Panc1 (cell line): ENCODE data around the gene PODNL1. TPM values are rescaled to one million over a fixed set of nuclear protein-coding genes. Genes with fewer than 3 reads are reported as not detected.

ENCODE experiments used
- ATAC-seq: fragments of 200-7000 bp; cut with Tn5 transposase; 2 replicates; pipeline ENCODE4 v1.9.1; 2020; ENCODE audit warnings: mild to moderate bottlenecking, moderate library complexity
- BruUV-seq: library from RNA; stranded (reverse); fragments of 400-500 nt; replicated peaks from 2 replicates; lab custom pipeline; 2021; lab: Mats Ljungman, UMichigan
- CTCF ChIA-PET: fragments of 300-600 bp; sonication (Branson Sonifier 250); formaldehyde crosslinking; loops from one replicate; lab custom pipeline; 2022; ENCODE audit warnings: antibody characterized with exemption; lab: Charles Lee
- POLR2A ChIA-PET: fragments of 300-600 bp; sonication (Branson Sonifier 250); formaldehyde crosslinking; loops from one replicate; lab custom pipeline; 2022; ENCODE audit warnings: antibody characterized with exemption; lab: Charles Lee
- DNase-seq: peaks from one replicate; pipeline ENCODE4 v3.0.0-alpha.2; 2010; ENCODE audit warnings: low read depth, low spot score
- H3K27ac ChIP-seq: 2 replicates; pipeline ENCODE4 v1.5.1; 2011; ENCODE audit warnings: mild to moderate bottlenecking, low read length, inconsistent platforms
- H3K27me3 ChIP-seq: fragments of 200-500 bp; sonication (Bioruptor generic); 2 replicates; pipeline ENCODE4 v1.6.0; 2014; ENCODE audit warnings: low read length, inconsistent platforms; ENCODE audit not compliant: control insufficient read depth, insufficient read depth
- H3K36me3 ChIP-seq: fragments of 200-500 bp; sonication (Bioruptor generic); 2 replicates; pipeline ENCODE4 v1.5.1; 2014; ENCODE audit warnings: inconsistent platforms, mild to moderate bottlenecking, low read length, moderate library complexity; ENCODE audit not compliant: control insufficient read depth, insufficient read depth
- H3K4me1 ChIP-seq: 2 replicates; pipeline ENCODE4 v1.5.1; 2011; ENCODE audit warnings: inconsistent platforms, mild to moderate bottlenecking, low read length, moderate library complexity; ENCODE audit not compliant: control insufficient read depth, insufficient read depth
- H3K4me3 ChIP-seq, 2 experiments: 2 replicates each; pipeline ENCODE4 v1.5.1; 2011 to 2012; ENCODE audit warnings: low read depth in 2 of 2, low read length in 2 of 2, mild to moderate bottlenecking in 2 of 2, inconsistent platforms in 1 of 2, moderate library complexity in 1 of 2
- H3K9me3 ChIP-seq: fragments of 200-500 bp; sonication (Bioruptor generic); 2 replicates; pipeline ENCODE4 v1.5.1; 2014; ENCODE audit warnings: low read depth, mild to moderate bottlenecking, inconsistent platforms, low read length, moderate library complexity; ENCODE audit not compliant: control insufficient read depth, insufficient read depth
- CTCF ChIP-seq: fragments of 450-650 bp; IDR thresholded peaks from 2 replicates; pipeline ENCODE4 v1.5.1; 2017; ENCODE audit warnings: mild to moderate bottlenecking
- POLR2AphosphoS5 ChIP-seq: IDR thresholded peaks from 2 replicates; pipeline ENCODE4 v1.6.1; 2012; ENCODE audit warnings: mild to moderate bottlenecking, low read depth, low read length, moderate library complexity
- SIN3A ChIP-seq: IDR thresholded peaks from 2 replicates; pipeline ENCODE4 v1.6.1; 2012; ENCODE audit warnings: low read depth, mild to moderate bottlenecking, low read length, moderate library complexity, borderline replicate concordance; ENCODE audit not compliant: insufficient read depth
- TCF7L2 ChIP-seq: IDR thresholded peaks from 2 replicates; pipeline ENCODE4 v1.6.1; 2011; ENCODE audit warnings: mild to moderate bottlenecking, low read depth, low read length, inconsistent platforms
- in situ Hi-C: cut with HindIII; loops from 2 replicates; pipeline ENCODE4 v1.10.0; 2016; ENCODE audit warnings: low sequenced_read_pairs, low pct_unique_long_range_greater_than_20kb
- intact Hi-C: fragments of 100-400 bp; cut with micrococcal nuclease; formaldehyde crosslinking; loops from one replicate; pipeline ENCODE4 v1.10.0; 2022; ENCODE audit not compliant: unreplicated experiment
- total RNA-seq: library from RNA; stranded (reverse); gene quantifications from one replicate; pipeline ENCODE4 v1.2.1, GENCODE V29; 2021; ENCODE audit not compliant: unreplicated experiment
- TF ChIP-seq, protein P1 (sequence below), 2 experiments: IDR thresholded peaks; 2 replicates each; pipeline ENCODE4 v1.6.1; 2011 to 2012; ENCODE audit warnings: low read depth in 2 of 2, control low read depth in 1 of 2, low read length in 1 of 2, mild to moderate bottlenecking in 1 of 2, moderate library complexity in 1 of 2; ENCODE audit not compliant: insufficient read depth in 1 of 2

Gene PODNL1
- total RNA-seq, 1 experiment from 2014 or later: 1.4 TPM

GRCh38 chr19:13965377-13965896 lies 27.2 kb upstream of the PODNL1 start:
- TF ChIP-seq CTCF (no peak), POLR2AphosphoS5 (no peak)
- intact Hi-C loops: no loop called here
- H3K27me3 ChIP-seq: no peaks in the 10 kb centered on the region
- no peaks in the 10 kb centered on the region for H3K9me3 ChIP-seq
- no peaks in the 10 kb centered on the region for H3K4me1 ChIP-seq
- no peak overlapping the region for H3K4me3 ChIP-seq
- no peak overlapping the region for H3K27ac ChIP-seq
- H3K36me3 ChIP-seq: no peaks in the 10 kb centered on the region
- no peak for DNase-seq
- BruUV-seq: no TSS peak
- in situ Hi-C loops: no loop called here
- no peak for ATAC-seq
- ChIA-PET CTCF (no interaction called here), POLR2A (no interaction called here)

DNA sequence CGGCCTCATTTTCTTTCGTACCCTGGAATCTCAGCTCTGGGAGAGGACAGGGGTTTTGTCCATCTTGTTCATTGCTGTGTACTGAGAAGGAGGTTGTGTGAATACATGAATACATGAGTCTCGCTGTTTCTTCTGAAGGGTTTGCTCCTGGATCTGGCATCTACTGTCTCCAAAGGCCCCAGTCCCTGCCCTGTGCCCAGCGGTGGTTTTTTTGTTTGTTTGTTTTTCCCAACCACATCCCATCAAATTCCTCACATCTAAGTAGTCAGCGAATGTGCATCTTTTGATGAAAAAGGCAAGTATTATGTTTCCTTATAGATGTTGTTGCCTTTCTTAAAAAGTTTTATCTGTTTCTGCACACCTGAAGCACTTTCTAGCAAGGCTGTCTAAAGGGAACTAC lies 26.6 kb upstream of the PODNL1 start:
- ATAC-seq (no peak), DNase-seq (no peak)
- in situ Hi-C loops (no loop called here), intact Hi-C loops (no loop called here)
- H3K9me3 ChIP-seq: no peaks in the 10 kb centered on the region
- no peak overlapping the region for H3K27ac ChIP-seq
- no peak for TF ChIP-seq TCF7L2
- CTCF ChIA-PET: no interaction called here
- H3K27me3 ChIP-seq: no peaks in the 10 kb centered on the region
- H3K36me3 ChIP-seq: no peaks in the 10 kb centered on the region
- POLR2A ChIA-PET: no interaction called here
- TSS peak; percentile 64 for BruUV-seq
- no peak overlapping the region for H3K4me3 ChIP-seq
- no peaks in the 10 kb centered on the region for H3K4me1 ChIP-seq

DNA sequence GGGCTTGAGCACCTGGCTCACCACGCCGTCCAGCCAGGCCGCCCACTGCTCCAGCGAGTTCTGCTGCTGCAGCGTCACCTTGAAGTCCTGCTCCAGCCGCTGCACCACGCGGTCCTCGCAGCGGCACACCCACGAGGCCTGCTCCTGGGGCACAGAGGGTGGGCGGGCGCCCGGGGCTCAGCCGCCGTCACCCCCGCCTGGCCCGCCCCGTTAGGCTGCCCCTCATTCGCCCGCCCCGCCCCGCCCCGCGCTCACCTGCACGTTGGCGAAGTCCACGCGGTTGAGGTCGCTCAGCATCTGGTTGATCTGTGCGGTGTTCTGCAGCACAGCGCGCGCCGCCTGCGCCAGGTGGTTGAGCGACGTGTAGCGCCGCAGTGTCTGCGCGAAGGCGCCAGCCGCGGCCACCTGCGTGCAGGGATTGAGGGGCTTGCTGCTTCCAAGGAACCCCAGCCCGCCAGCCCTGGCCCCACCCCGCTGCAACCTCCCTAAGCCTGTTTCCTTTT lies 25.4 kb upstream of the PODNL1 start:
- Histone ChIP-seq H3K36me3 (no peaks in the 10 kb centered on the region), H3K27me3 (no peaks in the 10 kb centered on the region), H3K4me1 (no peaks in the 10 kb centered on the region), H3K9me3 (no peaks in the 10 kb centered on the region), H3K4me3 (no peak overlapping the region), H3K27ac (no peak overlapping the region)
- no TSS peak for BruUV-seq
- POLR2A ChIA-PET: no interaction called here
- no peak for ATAC-seq
- TF ChIP-seq SIN3A: no peak
- no peak for TF ChIP-seq CTCF
- TF ChIP-seq, protein P1, sequence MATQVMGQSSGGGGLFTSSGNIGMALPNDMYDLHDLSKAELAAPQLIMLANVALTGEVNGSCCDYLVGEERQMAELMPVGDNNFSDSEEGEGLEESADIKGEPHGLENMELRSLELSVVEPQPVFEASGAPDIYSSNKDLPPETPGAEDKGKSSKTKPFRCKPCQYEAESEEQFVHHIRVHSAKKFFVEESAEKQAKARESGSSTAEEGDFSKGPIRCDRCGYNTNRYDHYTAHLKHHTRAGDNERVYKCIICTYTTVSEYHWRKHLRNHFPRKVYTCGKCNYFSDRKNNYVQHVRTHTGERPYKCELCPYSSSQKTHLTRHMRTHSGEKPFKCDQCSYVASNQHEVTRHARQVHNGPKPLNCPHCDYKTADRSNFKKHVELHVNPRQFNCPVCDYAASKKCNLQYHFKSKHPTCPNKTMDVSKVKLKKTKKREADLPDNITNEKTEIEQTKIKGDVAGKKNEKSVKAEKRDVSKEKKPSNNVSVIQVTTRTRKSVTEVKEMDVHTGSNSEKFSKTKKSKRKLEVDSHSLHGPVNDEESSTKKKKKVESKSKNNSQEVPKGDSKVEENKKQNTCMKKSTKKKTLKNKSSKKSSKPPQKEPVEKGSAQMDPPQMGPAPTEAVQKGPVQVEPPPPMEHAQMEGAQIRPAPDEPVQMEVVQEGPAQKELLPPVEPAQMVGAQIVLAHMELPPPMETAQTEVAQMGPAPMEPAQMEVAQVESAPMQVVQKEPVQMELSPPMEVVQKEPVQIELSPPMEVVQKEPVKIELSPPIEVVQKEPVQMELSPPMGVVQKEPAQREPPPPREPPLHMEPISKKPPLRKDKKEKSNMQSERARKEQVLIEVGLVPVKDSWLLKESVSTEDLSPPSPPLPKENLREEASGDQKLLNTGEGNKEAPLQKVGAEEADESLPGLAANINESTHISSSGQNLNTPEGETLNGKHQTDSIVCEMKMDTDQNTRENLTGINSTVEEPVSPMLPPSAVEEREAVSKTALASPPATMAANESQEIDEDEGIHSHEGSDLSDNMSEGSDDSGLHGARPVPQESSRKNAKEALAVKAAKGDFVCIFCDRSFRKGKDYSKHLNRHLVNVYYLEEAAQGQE (IDR thresholded peaks at IDR 0.05; ENCODE audit: insufficient read depth in 1 of 2, low read depth in 2 of 2, low read length in 1 of 2): no peak
- no peak for DNase-seq
- intact Hi-C loops: no loop called here
- CTCF ChIA-PET: no interaction called here
- in situ Hi-C loops: no loop called here
